Activated CD4-positive, CD25-positive, alpha-beta regulatory T cell treated with anti-CD3 and anti-CD28 coated beads, Interleukin-2, amount 50 U/mL, for 72 hours (primary cell): ENCODE data around the gene NRGN.
"Not testable (repeated sequence)": the region's sequence is repeated elsewhere in the genome, so short reads cannot be mapped to it uniquely, and the experiment has no call there.

ENCODE experiments used
- DNase-seq: peaks from one replicate; pipeline ENCODE4 v3.0.0; 2021

The NRGN gene

GRCh38 chr11:124759266-124760204 is 19.8 kb downstream of the NRGN start:
- no peak for DNase-seq

- DNase-seq, result no peak
Observed at GRCh38 chr11:124760205-124760652, 20.5 kb downstream of the NRGN start.

DNA sequence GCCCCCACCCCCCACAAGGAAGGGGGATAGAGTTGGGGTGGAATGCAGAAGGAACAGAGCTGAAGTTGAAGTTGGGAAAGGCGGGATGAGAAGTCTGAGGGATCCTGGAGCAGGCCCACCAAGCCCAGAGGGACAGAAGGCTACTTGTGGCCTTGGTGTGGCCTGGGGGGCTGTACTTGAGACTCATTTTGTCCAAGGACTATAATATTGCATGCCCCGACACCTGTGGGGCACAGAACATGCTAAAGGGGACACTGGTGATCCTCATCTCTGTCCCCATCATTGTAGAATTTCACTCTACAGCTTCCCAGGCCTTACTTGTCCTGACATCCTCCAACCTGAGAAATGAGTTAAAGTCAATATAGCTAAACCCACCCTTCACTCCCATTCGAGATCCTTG is 21.1 kb downstream of the NRGN start:
- no peak for DNase-seq

- no peak for DNase-seq
Observed at GRCh38 chr11:124761301-124762104, 21.8 kb downstream of the NRGN start.

DNA sequence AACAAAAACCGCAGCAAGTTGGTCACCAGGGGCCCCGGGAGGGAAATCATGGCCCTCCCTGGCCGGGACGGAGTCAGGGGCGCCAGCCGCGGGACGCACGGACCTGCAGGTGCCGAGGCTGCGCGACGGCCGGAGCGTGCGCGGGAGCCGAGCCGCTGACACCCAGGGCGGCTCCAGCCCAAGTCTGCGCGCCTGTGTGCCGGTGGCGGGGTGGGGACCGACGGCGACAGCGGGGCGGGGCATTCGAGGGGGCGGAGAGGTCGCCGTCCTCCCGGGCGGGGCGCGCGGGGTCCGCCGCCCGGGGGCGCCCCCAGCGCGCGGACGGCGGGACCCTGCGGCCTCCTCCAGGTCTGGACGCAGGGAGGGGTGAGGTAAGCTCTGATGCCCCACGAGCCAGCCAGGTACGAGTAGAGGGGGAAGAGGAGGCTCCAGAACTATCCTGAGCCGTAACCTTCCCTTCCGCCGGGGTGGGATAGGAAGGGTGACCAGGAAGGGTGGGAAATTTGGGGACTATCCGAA is 22.4 kb downstream of the NRGN start, which contains the start of gene ESAM:
TSS of gene ESAM (minus strand) at position 186 of the 519 bp plus-strand sequence. CDS start at position 50, 136 bp downstream.
- DNase-seq, result no peak

DNA sequence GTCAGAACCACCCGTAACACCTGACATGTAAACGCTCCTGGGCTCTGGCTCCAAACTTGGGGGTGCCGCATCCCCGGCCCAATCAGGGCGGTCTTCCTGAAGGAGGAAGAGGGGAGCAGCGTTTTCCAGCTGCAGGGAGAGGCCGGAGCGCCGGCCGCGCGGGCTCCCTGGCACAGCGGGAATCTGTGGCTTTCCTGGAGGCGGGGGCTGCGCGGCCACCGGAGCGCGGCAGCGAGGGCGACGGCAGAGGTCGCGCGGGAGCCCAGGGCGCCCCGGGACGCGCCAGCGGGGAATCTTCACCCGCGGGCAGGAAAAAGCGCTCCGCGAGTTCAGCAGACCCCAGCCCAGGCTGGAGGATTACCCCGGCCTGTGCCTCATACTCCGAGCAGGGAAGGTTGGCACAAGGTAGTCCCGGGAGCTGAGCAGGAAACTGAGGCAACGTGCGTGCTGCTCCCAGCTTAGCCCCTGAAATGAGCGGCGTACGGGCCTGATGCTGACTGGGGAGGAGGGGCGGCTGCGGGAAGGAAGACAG is 22.9 kb downstream of the NRGN start:
- DNase-seq, result no peak

DNA sequence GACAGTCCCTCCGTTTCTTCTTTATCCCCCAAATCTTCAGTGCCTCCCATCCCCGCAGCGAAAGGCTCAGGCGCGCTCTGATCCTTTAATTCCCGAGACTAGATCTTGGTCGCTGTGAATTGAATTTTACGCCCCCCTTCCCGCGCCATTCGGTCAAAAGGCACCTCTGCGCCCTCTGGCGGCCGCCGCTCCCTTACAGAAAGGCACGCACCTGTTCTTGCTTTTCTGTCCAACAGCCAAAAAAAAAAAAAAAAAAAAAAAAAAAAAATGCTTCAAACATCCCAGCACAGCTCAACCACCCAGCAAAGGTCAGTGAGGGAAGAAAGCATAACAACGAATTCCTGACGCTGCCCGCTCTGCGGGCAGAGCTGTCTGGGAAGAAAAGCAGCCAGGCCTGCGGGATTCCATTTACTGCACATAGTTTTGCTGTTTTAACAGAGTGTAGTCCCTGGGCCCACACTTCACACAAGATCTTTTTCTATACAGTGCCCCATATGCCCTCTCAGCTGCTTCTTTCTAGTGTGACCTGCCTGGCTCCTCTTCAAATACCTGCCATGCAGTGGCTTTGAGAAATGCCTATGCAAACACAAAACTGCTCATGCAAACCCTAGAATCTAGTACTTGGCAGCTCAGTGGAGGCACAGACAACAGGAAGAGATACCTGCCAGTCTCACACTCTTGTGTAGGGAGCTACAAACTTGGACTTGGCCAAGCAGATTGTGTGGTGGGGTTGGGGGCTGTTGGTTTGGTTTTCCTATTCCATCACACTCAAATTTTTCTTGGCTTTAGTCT is 23.6 kb downstream of the NRGN start:
- DNase-seq, result peak; percentile 82

- DNase-seq, result no peak
Observed at GRCh38 chr11:124766156-124766555, 26.4 kb downstream of the NRGN start.

DNA sequence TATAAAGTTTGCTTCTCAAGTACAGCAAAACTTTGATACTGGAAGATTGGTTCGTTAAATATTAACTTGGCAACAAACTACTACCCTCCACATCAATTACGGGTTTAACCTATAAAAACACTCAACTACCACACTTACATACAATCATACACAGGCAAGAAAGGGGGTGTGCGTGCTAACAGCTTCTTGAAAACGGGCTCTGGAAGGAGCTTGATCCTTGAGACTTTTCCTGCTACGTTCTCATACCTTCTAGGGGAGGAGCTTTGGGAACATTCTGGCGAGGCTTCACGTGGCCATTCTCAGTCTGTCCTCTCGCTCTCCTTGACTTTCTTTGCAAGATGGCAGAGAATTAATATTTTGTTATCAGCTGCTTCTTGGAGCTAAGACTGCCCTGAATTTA is 29.2 kb downstream of the NRGN start:
- no peak for DNase-seq

- DNase-seq, result no peak
Observed at GRCh38 chr11:124769806-124770774, 30.3 kb downstream of the NRGN start.

GRCh38 chr11:124770959-124771358 is 31.2 kb downstream of the NRGN start:
- DNase-seq, result not testable (repeated sequence)

DNA sequence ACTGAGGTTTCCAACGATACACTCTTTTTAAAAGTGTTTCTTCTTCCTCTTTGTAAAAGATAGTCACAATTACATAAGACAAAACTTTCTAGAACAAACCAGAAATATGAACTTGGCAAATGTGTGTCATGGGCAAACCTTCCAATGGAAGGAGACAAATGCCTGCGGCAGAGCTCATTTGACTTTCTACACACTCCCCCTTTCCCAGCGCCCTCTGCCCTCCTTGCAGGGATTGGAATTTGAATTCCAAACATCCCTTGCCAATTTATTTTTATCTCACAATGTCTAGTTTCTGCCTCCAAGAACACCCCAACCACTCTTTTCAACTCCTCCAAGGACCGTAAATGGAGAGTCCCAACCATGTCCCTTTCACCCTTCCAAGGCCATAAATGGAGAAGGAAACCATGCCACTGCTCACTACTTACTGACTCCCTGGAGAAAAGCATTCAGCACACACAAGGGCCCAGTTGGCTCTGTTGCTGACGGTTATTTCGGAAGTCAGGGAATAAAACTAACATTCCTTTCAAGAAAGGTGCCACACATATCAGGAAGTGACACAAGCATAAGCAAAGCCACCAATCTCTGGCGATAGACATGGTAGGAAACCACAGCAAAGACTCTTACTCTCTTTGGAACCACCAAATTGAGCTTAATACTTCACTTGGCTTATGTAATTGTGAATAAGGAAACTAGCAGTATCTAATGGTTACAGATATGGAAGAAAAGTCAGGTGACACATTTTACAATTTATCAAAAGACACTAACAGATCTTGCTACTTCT is 37.3 kb downstream of the NRGN start:
- DNase-seq, result no peak

DNA sequence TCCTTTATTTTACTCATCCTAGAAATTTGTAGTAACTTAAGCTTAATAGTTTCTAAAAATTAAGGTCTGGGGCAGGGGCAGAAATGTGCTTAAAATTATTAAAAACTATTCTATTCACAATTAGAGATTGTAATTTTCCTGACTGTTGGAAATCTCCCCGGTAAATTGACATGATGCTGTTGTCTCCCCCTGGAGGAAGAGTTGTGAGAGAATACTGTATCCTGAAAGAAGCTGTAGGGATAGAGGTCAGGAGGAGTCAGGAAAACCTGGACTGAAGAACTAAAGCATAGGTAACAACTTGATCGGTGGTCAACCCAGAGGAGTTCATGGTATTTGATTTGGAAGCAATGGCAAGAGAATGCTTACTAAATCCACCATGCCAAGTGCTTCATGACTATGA is 38.5 kb downstream of the NRGN start:
- DNase-seq, result no peak

DNA sequence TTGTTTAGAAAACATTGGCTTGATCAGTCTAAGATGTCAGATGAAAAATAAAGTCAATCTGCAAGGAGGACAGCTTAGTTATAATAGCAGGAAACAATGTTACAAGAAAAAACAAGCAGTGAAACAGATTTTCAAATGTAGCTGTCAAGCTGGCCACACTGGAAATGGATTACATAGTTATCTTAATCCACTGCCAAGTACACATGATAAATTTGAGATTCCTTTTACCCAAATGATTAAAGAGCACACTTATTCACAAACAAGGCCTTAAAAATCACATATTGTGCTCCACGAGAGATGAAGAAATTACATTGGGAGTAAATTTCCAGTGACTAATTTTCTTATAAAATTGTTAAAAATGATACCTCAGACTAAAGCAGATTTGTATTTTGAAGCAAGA is 39.8 kb downstream of the NRGN start:
- DNase-seq, result no peak

- DNase-seq, result no peak
Observed at GRCh38 chr11:124783002-124783401, 43.3 kb downstream of the NRGN start.

- no peak for DNase-seq
Observed at GRCh38 chr11:124784051-124784450, 44.3 kb downstream of the NRGN start.

- no peak for DNase-seq
Observed at GRCh38 chr11:124788521-124788920, 48.8 kb downstream of the NRGN start.

GRCh38 chr11:124791626-124792341 is 52.0 kb downstream of the NRGN start:
- no peak for DNase-seq

GRCh38 chr11:124793466-124794278 is 53.9 kb downstream of the NRGN start:
- no peak for DNase-seq
